Measurements from ENCODE around the gene PDE7B. TPM values are rescaled to one million over a fixed set of nuclear protein-coding genes. Genes with fewer than 3 reads are reported as not detected.
A peak's percentile ranks its signal among the peaks of the same experiment; 100 is the strongest.

PDE7B gene
- total and polyA plus RNA-seq, 9 of the 15 experiments (the other 6 are each of a cell fraction or from before 2014, with no cell fraction given), result 0.01 TPM; not detected in 8

- TF ChIP-seq NCOA4 (IDR thresholded peaks at IDR 0.05; ENCODE audit: partially characterized antibody) (no peak), USF1 (CRISPR knock-in tag; IDR thresholded peaks at IDR 0.05) (no peak), TCF15 (CRISPR knock-in tag; IDR thresholded peaks at IDR 0.05) (no peak), CBFB (CRISPR knock-in tag; IDR thresholded peaks at IDR 0.05) (no peak), ZBTB40 (IDR thresholded peaks at IDR 0.05) (no peak; the same call in 1 of the 2 replicates), ZBTB40 (CRISPR knock-in tag; IDR thresholded peaks at IDR 0.05) (no peak), POLR2B (IDR thresholded peaks at IDR 0.05; ENCODE audit: low read depth, partially characterized antibody) (no peak), HNRNPLL (IDR thresholded peaks at IDR 0.05; ENCODE audit: low read depth, low read length, poor library complexity, severe bottlenecking) (no peak), ZNF512 (tag; IDR thresholded peaks at IDR 0.05) (no peak), ZNF253 (CRISPR knock-in tag; conservative IDR thresholded peaks at IDR 0.05) (no peak), ZFPM2 (CRISPR knock-in tag; IDR thresholded peaks at IDR 0.05) (no peak), TRIM24 (IDR thresholded peaks at IDR 0.05) (peak in 1 of 2 experiments; percentile 26; a peak in 1 of 4 replicates), BRD4 (IDR thresholded peaks at IDR 0.05) (no peak)
Observed at GRCh38 chr6:136226027-136226673, 374.6 kb downstream of the PDE7B start (continued).
